Liver (tissue), 9 donors: ENCODE data around the gene GNAT2. TPM values are rescaled to one million over a fixed set of nuclear protein-coding genes. Genes with fewer than 3 reads are reported as not detected.

Experiments used
- DNase-seq: peaks from one replicate; pipeline ENCODE4 v3.0.0-alpha.2; 2017; ENCODE audit warnings: low spot score
- H3K27ac ChIP-seq, 2 donors: one replicate each; pipeline ENCODE4 v1.7.0; 2013; ENCODE audit warnings: inconsistent platforms in 2 of 2, low read length in 2 of 2, control low read depth in 1 of 2, low read depth in 1 of 2, mild to moderate bottlenecking in 1 of 2
- H3K27me3 ChIP-seq, 4 donors: one replicate each; pipeline versions ENCODE4 v1.6.1 to v1.7.0; 2013; ENCODE audit warnings: low read length in 3 of 4, inconsistent platforms in 1 of 4, mild to moderate bottlenecking in 1 of 4, moderate library complexity in 1 of 4; ENCODE audit not compliant: control insufficient read depth in 4 of 4, insufficient read depth in 4 of 4
- H3K36me3 ChIP-seq, 4 donors: one replicate each; pipeline versions ENCODE4 v1.6.1 to v1.7.0; 2013; ENCODE audit warnings: low read length in 3 of 4, mild to moderate bottlenecking in 3 of 4, low read depth in 1 of 4, moderate library complexity in 1 of 4; ENCODE audit not compliant: control insufficient read depth in 4 of 4, insufficient read depth in 3 of 4
- H3K4me1 ChIP-seq, 4 donors: one replicate each; pipeline versions ENCODE4 v1.6.1 to v1.7.0; 2013; ENCODE audit warnings: low read length in 3 of 4, mild to moderate bottlenecking in 3 of 4, moderate library complexity in 1 of 4; ENCODE audit not compliant: control insufficient read depth in 4 of 4, insufficient read depth in 4 of 4
- H3K4me3 ChIP-seq, 3 donors: one replicate each; pipeline versions ENCODE4 v1.6.1 to v1.7.0; 2013; ENCODE audit warnings: low read length in 3 of 3, control low read depth in 1 of 3, low read depth in 1 of 3, mild to moderate bottlenecking in 1 of 3
- H3K9ac ChIP-seq, 2 donors: one replicate each; pipeline ENCODE4 v1.7.0; 2013; ENCODE audit warnings: low read length in 2 of 2, mild to moderate bottlenecking in 2 of 2, moderate library complexity in 2 of 2, control low read depth in 1 of 2, low read depth in 1 of 2
- H3K9me3 ChIP-seq, 4 donors: one replicate each; pipeline versions ENCODE4 v1.6.1 to v1.7.0; 2013; ENCODE audit warnings: low read length in 3 of 4; ENCODE audit not compliant: control insufficient read depth in 4 of 4
- ATF3 ChIP-seq: IDR thresholded peaks from 2 replicates; pipeline ENCODE4 v1.6.1; 2016; ENCODE audit warnings: antibody characterized with exemption
- CTCF ChIP-seq: fragments of 150-350 bp; IDR thresholded peaks from 2 replicates; pipeline ENCODE4 v1.5.1; 2017; ENCODE audit warnings: improper control_type of control experiment, low read depth, low read length; ENCODE audit not compliant: missing input control
- EGR1 ChIP-seq, 2 donors: IDR thresholded peaks; 2 replicates each; pipeline ENCODE4 v1.6.1; 2016 to 2018; ENCODE audit warnings: antibody characterized with exemption in 2 of 2, low read depth in 2 of 2
- FOXA1 ChIP-seq: IDR thresholded peaks from 2 replicates; pipeline ENCODE4 v1.6.1; 2016; ENCODE audit warnings: antibody characterized with exemption
- FOXA2 ChIP-seq: IDR thresholded peaks from 2 replicates; pipeline ENCODE4 v1.6.1; 2016; ENCODE audit warnings: antibody characterized with exemption
- GABPA ChIP-seq, 2 donors: IDR thresholded peaks in 1 of 2; conservative IDR thresholded peaks in 1 of 2; 2 replicates each; pipeline ENCODE4 v1.6.1; 2016; ENCODE audit warnings: antibody characterized with exemption in 2 of 2, mild to moderate bottlenecking in 1 of 2, moderate library complexity in 1 of 2
- HNF4A ChIP-seq, 2 donors: conservative IDR thresholded peaks; 2 replicates each; pipeline ENCODE4 v1.6.1; 2016; ENCODE audit warnings: antibody characterized with exemption in 2 of 2, mild to moderate bottlenecking in 2 of 2
- HNF4G ChIP-seq: IDR thresholded peaks from 2 replicates; pipeline ENCODE4 v1.6.1; 2016; ENCODE audit warnings: antibody characterized with exemption
- JUND ChIP-seq, 2 donors: IDR thresholded peaks; 2 replicates each; pipeline ENCODE4 v1.6.1; 2016; ENCODE audit warnings: antibody characterized with exemption in 2 of 2
- MAX ChIP-seq: IDR thresholded peaks from 2 replicates; pipeline ENCODE4 v1.6.1; 2016; ENCODE audit warnings: antibody characterized with exemption
- NR2F2 ChIP-seq: IDR thresholded peaks from 2 replicates; pipeline ENCODE4 v1.6.1; 2016; ENCODE audit warnings: antibody characterized with exemption
- REST ChIP-seq: IDR thresholded peaks from 2 replicates; pipeline ENCODE4 v1.6.1; 2016; ENCODE audit warnings: antibody characterized with exemption, mild to moderate bottlenecking
- RXRA ChIP-seq, 2 donors: IDR thresholded peaks; 2 replicates each; pipeline ENCODE4 v1.6.1; 2017 to 2018; ENCODE audit warnings: antibody characterized with exemption in 2 of 2, mild to moderate bottlenecking in 1 of 2
- SP1 ChIP-seq: IDR thresholded peaks from 2 replicates; pipeline ENCODE4 v1.6.1; 2018; ENCODE audit warnings: antibody characterized with exemption, mild to moderate bottlenecking
- TAF1 ChIP-seq: conservative IDR thresholded peaks from 2 replicates; pipeline ENCODE4 v1.6.1; 2016; ENCODE audit warnings: antibody characterized with exemption, mild to moderate bottlenecking
- YY1 ChIP-seq: IDR thresholded peaks from 2 replicates; pipeline ENCODE4 v1.6.1; 2016; ENCODE audit warnings: antibody characterized with exemption, mild to moderate bottlenecking
- ZBTB33 ChIP-seq: IDR thresholded peaks from 2 replicates; pipeline ENCODE4 v1.6.1; 2016; ENCODE audit warnings: antibody characterized with exemption
- WGBS: extraction: QIAGEN DNeasy Blood & Tissue Kit; methylation state at CpG from one replicate; pipeline ENCODE4 v1.1.7; 2013; 5-methylcytosine and 5-hydroxymethylcytosine counted together
- polyA plus RNA-seq, 2 donors: library from polyadenylated mRNA; stranded (reverse) in 1 of 2; unstranded in 1 of 2; fragments of 200-250 nt in 1 of 2; fragments of >200 nt in 1 of 2; fragmentation: Nextera tagmentation in 1 of 2; extraction: Ambion mirVana in 1 of 2; gene quantifications; one replicate each; pipeline versions ENCODE4 v1.2.1 to v1.2.3, GENCODE V29; 2013 to 2015
- total RNA-seq, 2 donors: library from RNA; depleted of rRNA; stranded (reverse); fragments of >200 nt; gene quantifications; one replicate each; pipeline ENCODE4 v1.2.3, GENCODE V29; 2014
- donor health status: healthy.
- donor health status: healthy.
- donor health status: healthy.
- donor health status: healthy.
- donor health status: healthy.

The GNAT2 gene
- total and polyA plus RNA-seq, 4 donors, result 0.09 to 0.17 (median 0.17) TPM; not detected in 1

- H3K9me3 ChIP-seq, result no peaks in the 10 kb centered on the region
- no peaks in the 10 kb centered on the region for H3K36me3 ChIP-seq
- no peaks in the 10 kb centered on the region for H3K27me3 ChIP-seq
- H3K4me3 ChIP-seq, result no peak overlapping the region
- no peak overlapping the region for H3K27ac ChIP-seq
- DNase-seq, result no peak
- H3K4me1 ChIP-seq, result no peaks in the 10 kb centered on the region
- 99% methylated on average over 1 of the region's 1 CpG for WGBS
- no peak overlapping the region for H3K9ac ChIP-seq
- TF ChIP-seq FOXA2 (no peak), JUND (IDR thresholded peaks at IDR 0.05) (no peak), ZBTB33 (no peak), CTCF (no peak), ATF3 (no peak), NR2F2 (no peak), GABPA (IDR thresholded peaks at IDR 0.05 in 1 of 2, conservative IDR thresholded peaks at IDR 0.05 in 1 of 2) (no peak), HNF4A (conservative IDR thresholded peaks at IDR 0.05) (no peak), YY1 (no peak), MAX (no peak), RXRA (IDR thresholded peaks at IDR 0.05) (no peak), SP1 (no peak), HNF4G (no peak), REST (no peak), TAF1 (no peak)
These were observed 14.0 kb downstream of the GNAT2 start for GRCh38 chr1:109605381-109605780.

- H3K4me1 ChIP-seq, result no peaks in the 10 kb centered on the region
- no peak overlapping the region for H3K9ac ChIP-seq
- H3K9me3 ChIP-seq, result no peaks in the 10 kb centered on the region
- no peak overlapping the region for H3K27ac ChIP-seq
- H3K4me3 ChIP-seq, result no peak overlapping the region
- H3K27me3 ChIP-seq, result no peaks in the 10 kb centered on the region
- H3K36me3 ChIP-seq, result no peaks in the 10 kb centered on the region
- no peak for DNase-seq
- WGBS, result 97% methylated on average over 3 of the region's 3 CpGs
- TF ChIP-seq SP1 (no peak), CTCF (no peak), ZBTB33 (no peak), RXRA (IDR thresholded peaks at IDR 0.05) (no peak), FOXA1 (no peak), HNF4A (conservative IDR thresholded peaks at IDR 0.05) (no peak), ATF3 (no peak), EGR1 (IDR thresholded peaks at IDR 0.05; ENCODE audit: low read depth in 2 of 2) (no peak)
These were observed 16.2 kb downstream of the GNAT2 start for GRCh38 chr1:109603229-109603628.
